HG03159 (cell line): ENCODE data around the gene DNAJC7.

ENCODE experiments used
- ATAC-seq: cut with Tn5 transposase; IDR thresholded peaks from one replicate; pipeline ENCODE4 v1.9.1; 2021; ENCODE audit warnings: mild to moderate bottlenecking, moderate library complexity; ENCODE audit not compliant: unreplicated experiment

The DNAJC7 gene

DNA sequence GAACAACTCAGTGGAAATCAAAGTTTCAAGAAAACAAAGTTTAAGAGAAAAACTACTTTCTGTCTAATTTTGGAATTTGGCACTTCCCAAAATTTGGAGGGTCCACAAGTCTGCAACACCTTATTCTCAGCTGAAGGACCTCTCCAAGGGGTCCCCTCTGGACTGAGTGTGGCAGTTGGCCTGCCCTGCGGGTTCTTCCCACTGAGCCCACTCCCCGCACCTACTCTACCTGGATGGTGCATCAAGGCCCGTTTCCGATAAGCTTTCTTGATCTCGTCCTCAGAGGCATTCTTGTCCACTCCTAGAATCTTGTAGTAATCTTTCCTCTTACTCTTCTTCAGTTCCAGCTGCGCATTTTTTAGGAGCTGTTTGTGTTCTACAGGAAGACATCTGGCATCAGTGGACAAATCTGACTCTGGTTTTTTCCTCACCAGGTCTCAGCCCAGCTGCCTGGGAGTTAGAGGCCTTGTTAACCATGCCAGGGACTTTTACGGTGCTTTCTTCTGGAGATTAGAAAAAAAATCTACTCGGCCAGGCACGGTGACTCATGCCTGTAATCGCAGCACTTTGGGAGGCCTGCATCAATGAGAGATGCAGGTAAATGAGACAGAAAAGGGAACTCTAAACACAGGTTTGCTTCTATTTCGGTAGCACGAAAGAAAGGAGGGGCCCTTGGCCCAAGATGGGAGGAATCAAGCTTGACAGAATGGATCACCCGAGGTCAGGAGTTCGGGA, 35.0 kb downstream of the DNAJC7 start:
- no peak for ATAC-seq

DNA sequence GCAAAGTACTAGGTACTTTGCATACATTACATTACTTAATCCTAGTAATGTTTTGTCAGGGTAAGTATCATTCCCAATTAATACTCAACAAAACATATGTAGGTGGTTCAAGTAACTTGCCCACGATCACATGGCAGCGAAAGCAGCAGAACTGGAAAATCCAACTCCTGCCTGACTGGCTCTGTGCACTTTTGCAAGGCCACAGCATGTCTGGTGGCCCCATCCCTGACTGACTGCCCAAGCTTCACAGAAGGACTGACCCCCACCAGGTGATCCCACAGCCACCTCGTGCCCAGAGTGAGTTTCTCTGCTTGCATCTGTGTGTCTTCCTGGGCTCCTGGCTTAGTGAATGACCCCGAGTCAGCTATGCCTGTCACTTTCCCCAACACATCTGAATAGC, 39.2 kb downstream of the DNAJC7 start:
- ATAC-seq = no peak

DNA sequence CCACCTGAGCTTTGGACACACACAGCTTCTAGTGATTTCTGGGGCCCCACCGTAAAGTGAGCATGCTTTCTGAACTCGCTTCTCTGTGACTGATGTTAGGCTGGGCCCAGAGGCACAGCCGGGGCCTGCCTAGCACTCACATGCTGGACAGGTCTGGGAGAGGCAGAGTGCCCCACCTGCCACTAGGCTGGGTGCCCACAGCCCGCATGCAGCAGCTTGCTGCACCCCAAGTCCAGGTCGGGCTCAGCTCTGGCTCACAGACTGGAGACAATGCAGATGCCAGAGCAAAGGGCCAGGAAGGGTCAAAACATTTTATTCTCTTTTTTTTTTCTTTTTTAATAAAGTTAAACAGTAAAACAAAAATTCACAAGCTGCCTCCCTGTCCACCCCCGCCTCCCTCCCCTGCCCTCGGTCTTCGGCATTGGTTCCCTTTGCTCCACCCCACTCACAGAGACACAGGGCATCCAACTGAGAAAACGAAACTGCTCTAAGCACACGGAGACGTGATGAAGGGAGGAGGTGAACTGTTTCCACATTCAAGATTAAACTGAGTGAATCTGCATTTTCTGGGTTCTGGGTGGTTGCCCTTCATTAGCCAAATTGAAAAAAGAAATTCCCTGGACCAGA, 41.0 kb downstream of the DNAJC7 start:
- ATAC-seq = no peak

DNA sequence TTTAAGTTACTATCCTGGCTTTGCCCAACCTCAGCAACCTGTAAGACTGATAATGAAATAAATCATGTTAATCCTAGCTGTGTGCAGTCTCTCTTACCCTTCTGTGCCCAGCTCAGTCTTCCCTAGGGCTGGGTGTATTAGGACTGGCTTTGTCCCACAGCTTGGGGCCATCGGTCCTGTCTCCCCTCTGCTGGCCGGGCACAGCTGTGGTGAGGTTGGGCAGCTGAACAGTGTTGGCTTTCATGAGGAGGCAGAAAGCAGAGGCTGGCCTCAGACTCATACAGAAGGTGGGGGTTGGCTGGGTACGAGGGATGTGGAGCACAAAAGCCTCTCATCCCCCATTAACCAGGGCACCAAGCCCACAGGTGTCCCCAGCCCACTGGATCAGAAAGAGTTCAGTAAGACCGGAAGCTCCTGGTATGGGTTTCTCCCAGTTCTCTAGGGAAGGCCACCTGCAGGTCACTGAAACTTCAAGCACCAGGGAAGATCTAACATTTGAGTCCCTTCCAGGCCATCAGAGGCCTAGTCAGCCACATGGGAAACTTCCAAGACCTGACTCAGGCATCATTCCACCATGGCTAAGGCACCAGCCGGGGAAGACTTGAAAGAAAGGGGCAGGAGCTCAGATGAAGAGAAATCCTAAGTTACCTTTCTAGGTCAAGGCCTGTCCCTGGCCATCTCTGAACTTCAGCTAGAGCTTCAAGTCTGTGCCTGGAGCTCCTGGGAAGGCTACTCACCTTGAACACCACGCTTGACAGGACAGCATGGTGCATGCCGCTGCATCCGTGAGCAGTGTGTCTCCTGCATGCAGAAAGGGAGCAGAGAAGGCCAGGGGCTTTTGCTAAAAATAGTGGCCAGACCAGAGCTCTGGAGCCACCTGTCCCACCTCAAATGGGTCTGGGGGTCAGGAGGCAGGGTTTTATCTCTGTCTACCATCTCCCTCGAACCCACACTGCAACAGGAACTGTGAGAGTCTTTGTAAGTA, 41.8 kb downstream of the DNAJC7 start:
- ATAC-seq = no peak

DNA sequence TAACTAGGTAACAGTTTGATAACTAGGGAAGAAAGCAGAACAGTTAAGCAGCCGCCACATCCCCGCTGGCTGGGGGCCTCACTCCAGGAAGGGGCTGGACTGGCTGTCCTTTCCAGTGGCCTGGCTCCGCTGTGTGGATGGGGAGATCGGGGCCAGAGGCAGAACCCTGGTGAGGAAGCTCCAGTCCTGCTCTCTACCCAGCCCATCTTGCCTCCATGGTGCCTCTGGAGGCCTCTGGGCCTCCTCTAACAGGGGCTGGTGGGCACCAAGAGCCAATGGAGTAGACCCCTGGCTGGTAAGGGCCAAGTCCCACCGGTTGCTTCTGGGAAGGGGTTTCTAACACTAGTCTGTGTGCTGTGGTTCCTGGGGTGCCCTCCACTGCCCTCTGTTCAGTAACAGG, 42.6 kb downstream of the DNAJC7 start:
- no peak for ATAC-seq

DNA sequence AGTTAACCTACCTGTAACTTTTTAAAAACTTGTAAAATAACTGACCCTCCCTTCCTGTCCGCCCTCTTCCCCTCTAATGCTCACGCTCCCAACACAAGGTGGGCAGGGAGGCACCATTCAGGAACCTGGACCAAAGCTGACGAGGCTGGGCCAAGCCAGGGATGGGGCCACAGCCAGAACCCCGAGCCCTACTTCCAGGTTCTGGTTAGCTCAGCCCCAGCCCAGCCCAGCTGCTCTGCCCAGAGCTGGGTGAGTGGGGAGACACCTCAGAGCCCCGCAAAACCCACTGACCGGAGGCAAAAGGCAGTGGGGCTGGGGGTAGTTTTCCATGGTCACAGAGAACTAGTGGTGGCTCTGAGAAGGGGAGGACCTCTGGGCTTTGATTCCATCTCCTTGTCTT, 43.2 kb downstream of the DNAJC7 start:
- no peak for ATAC-seq

DNA sequence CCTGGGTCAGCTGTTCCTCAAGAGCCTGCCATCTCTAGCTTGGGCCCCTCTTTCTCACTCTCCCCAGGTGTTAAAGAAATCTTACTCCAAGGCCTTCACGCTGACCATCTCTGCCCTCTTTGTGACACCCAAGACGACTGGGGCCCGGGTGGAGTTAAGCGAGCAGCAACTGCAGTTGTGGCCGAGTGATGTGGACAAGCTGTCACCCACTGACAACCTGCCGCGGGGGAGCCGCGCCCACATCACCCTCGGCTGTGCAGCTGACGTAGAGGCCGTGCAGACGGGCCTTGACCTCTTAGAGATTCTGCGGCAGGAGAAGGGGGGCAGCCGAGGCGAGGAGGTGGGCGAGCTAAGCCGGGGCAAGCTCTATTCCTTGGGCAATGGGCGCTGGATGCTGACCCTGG, 43.8 kb downstream of the DNAJC7 start:
- ATAC-seq = no peak

DNA sequence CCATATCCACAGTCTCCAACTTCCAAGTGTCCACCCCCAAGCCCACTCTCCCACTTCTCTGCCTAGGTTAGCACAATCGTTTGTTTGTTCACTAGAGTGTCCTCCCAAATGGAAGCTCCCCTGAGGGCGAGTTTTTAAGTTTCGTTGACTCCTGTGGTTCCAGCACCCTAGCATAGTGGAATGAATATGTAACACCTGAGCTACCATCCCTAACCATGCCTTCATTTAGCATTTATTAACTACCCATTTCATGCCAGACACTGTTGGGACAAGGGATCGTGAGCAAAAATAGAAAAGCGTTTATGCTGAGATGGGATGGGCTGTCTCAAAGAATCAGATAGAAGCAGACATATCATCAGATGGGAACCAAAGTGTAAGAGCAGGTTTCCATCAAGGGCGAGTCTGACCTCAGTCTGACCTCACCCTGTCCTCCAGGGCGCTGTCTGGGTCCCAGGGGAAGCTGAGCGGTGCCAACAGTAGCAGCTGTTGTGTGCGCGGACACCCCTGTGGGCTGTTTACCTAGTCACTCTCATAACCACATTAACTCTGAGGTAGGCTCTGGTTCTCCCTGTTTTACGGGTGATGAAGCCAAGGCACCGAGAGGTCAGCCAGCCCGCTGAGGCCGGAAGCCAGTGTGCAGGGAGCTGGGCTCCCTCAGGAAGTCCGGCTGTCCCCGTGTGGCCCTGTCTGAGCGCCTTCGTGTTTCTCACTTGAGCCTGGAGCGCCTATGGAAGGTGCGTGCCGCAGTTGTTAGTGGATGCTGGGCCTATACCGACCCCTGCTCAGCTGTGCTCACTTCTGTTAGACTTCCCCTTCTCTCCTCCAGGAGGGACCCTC, 44.5 kb downstream of the DNAJC7 start:
- no peak for ATAC-seq

DNA sequence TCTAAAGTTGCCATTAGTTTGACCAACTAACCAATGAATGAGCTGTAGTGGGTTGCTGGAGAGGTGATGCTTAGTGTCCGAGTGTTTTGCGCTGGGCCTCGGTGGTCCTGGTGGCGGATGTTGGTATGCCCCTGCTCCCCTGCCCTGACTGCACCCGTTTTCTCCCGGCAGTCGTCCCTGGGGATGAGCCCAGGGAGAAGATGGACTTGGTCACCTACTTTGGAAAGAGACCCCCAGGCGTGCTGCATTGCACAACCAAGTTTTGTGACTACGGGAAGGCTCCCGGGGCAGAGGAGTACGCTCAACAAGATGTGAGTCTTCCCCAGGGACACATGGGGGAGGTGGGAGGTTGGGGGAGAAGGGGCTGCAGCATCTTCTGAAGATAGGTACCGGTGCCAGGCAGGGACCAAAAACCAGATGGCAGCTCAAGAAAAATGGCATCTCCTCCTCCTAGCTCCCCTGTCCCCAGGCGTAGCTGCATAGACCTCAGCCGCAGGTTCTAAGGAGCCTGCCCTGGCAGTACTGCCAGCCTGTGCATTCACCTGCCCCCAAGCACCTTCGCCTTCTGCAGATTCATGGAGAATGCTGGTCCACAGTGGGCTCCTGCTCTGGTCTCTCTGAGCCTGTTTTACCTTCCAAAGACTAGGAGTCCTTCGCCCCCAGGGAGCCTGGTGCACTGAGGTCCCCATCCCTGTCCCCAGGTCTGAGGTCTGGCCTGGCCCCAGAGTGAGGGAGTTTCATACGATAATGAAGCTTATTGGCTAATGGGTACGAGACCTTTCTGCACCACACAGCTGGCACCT, 45.3 kb downstream of the DNAJC7 start:
- ATAC-seq = no peak

DNA sequence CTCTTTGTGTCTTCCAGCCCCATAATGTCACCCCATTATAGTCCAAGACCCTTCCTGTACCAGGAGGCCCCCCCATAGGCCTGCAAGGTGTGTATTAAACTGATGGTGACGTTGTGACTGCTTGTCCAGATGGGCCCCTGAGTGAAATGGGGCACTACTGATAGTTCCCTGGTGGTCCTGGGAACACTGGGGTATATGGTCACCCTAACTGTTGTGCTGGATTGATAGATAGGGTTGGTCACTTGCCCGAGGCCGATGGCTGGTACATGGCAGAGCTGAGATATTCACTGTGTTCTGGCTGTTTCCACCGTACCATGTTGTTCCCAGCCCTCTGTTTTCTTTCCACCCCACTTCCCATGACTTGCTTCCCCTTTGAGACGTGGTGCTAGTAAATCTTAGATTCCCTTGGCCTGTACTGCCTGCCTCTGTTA, 46.3 kb downstream of the DNAJC7 start:
- ATAC-seq = no peak

DNA sequence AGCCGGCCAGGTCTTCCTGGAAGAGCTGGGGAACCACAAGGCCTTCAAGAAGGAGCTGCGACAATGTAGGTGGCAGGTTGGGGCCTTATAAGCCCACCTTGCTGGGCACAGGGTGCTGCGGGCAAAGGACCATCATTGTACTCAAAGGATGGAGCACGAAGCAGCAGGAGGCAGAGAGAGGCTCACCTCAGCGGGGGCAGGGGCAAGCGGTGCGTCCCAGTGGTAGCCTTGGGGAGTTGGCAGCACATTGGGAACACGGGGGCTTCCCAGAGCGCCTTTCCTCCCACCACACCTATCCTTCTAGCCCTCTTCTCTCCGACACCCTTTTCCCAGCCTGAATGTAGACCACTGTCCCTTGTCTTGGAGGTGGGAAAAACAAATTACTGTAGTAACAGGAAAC, 48.6 kb downstream of the DNAJC7 start:
- ATAC-seq = no peak

DNA sequence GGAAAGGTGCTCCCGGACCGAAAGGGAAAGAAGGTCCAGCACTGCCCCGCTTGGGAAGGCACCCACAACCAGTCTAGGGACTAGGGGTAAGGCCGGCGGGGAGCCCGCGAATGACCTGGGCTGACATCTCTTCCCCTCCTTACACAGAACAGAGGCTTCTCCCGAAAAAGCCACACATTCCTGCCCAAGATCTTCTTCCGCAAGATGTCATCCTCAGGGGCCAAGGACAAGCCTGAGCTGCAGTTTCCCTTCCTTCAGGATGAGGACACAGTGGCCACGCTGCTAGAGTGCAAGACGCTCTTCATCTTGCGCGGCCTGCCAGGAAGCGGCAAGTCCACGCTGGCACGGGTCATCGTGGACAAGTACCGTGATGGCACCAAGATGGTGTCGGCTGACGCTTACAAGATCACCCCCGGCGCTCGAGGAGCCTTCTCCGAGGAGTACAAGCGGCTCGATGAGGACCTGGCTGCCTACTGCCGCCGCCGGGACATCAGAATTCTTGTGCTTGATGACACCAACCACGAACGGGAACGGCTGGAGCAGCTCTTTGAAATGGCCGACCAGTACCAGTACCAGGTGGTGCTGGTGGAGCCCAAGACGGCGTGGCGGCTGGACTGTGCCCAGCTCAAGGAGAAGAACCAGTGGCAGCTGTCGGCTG, 49.2 kb downstream of the DNAJC7 start:
- no peak for ATAC-seq

DNA sequence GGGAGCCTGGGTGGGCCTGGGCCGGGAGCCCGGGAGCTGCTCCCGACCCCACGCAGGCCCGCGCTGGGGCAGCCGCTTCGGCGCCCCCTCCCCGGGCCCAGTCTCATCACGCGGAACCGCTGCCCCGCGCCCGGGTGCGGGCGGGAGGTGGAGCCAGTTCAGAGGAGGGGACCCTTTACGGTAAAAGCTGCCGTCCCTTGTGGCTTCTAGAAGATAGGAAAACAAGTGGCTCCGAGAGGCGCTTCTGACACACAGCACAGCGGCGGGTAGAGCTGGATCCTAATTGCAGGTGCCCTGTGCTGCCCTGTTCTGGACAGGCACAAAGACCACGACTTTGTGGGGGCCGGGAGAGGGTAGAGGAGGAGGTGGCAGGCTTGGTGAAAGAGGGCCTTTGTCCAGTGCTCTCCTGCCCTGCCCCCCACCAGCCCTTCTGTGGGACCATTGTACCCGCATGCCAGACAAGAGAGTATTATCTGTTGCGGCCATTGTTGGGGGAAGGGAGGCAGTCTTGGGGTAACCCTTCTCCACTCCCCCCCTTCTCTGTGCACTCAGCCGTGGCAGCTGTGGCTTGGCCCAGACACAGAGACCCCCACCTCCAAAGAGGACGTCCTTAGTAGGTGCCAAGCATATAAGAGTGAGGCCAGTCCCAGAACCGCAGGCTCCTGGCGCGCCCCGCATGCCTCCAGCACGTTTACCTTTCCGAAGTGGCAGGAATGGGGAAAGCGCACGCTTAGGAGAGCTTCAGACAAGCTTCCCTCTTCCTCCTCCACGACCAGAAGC, 49.9 kb downstream of the DNAJC7 start:
- ATAC-seq = peak; percentile 9

DNA sequence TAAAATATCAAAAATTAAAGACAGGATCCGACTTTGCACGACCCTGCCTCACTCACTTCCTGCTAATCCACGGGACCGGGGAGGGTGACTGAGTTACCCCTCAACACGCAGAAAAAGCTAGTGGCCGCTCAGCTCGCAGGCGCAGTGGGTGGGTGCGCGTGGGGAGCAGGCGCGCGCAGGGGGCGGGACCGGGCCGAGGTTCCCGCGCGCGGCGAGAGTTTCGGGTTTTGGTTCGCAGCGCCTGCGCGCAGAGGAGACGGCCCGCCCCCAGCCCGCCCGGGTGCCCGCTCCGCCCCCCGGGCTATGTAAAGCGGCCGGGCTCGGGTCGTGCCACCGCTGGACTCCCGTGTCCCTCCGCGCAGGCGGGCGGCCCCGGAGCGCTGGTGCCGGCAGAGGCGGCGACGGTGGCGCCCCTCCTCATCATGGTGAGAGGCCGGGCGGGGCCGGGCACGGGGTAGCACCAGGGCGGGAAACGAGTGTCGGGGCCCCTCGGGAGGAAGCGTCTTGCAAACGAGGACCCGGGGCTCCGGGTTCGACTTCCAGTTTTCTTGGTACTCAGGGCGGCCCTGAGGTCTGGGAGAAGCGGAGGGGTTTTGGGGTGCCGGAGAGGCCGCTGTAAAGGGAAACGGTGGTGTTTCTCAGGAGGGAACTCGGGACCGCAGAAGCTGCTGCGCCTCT, 50.6 kb downstream of the DNAJC7 start, which contains the start of gene CNP:
TSS of gene CNP (plus strand) at position 333 of the 678 bp plus-strand sequence. CDS start at position 423, 90 bp downstream.
- peak; percentile 73 for ATAC-seq

DNA sequence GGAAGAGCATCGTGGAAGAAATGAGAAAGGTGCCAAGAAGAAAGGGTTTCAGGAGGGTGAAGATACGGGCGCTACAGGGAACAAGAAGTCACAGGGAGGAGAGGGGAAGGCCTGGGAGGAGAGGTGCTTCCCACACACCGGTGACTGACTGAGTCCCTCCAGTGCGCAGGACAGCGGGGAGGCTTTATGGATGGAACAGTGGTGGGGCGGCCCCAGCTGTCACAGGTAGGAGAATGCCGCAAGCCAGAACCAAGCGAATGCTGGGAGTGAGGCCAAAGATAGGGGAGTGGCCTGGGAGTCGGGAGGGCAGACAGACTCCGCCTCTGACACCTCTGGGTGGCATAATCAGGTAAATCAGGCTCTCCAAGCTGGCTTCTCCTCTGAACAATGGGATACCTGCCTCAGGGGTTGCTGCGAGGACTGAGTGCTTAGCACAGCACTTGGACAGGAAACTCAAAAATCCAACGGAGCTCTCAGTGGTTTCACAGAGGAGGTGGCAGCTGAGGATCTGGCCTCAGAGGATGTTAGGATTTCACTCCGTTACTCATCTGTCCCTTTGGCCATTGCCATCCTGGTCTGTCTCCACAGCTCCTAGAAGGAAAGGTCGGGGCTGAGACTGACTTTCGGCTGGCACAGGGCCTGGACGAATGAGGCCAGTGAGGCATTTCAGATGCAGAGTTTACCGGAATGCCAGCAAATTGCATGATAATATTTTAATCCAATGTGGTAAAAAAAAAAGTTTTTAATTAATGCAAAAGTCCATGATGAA, 51.4 kb downstream of the DNAJC7 start:
- ATAC-seq = no peak

DNA sequence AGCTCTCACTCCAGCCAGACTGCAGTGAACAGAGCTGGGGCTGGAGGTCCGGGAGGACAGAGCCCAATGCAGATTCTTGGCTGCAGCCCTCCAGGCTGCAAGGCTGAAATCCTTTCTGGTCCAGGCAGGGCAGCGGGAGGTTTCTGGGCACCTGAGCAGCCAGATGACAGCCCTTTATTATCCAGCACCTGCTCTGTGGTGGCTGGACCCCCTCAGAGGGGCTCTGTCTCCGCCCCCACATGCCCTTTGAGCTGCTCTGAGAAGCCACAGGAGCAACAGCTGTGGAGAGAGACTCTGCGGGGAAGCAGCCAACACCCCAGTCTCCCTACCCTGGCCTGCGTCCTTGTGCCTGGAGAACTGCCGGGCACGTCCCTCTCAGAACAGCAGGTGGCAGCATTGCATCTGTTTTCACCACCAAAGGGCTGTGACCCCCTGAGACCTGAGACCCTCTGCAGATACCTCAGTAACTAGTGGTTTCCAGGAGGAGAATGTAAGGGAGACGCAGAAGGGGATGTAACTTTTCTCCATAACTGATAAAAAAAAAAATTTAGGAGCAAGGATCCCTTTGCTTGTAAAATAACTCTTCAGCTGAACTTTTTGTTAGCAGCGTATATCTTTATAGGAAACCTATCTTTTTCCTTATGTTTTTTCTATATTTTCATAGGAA, 54.3 kb downstream of the DNAJC7 start:
- no peak for ATAC-seq

DNA sequence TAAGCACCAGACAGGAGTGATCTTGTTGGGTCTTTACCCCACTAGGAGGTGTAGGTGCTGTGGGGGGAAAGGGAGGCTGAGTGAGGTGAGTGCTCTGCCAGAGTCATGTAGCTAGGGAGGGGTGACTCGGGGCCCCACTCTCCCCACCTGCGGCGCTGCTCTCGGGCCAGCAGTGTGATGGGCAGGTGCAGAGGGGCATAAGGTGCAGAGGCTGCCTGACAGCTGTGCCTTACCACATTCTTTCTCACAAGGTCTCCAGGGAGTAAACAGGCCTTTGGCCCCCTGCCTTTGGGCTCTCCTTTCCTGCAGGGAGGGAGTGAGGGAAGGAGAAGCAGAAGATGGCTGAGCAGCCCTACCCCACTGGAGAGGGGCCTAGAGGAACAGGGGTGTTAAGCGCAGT, 55.1 kb downstream of the DNAJC7 start:
- ATAC-seq = no peak
